CD14-positive monocyte (primary cell): ENCODE measurements around the gene HTRA2. TPM values are rescaled to one million over a fixed set of nuclear protein-coding genes. Genes with fewer than 3 reads are reported as not detected.
A peak's percentile ranks its signal among the peaks of the same experiment; 100 is the strongest.

ENCODE experiments used
- DNase-seq, 3 donors: peaks; one replicate each; pipeline ENCODE4 v3.0.0-alpha.2; 2011 to 2022
- H2AFZ ChIP-seq: 2 replicates; pipeline ENCODE4 v1.6.0; 2012; ENCODE audit warnings: mild to moderate bottlenecking, low read depth, low read length, inconsistent platforms; ENCODE audit not compliant: insufficient read depth, poor library complexity, severe bottlenecking
- H3K27ac ChIP-seq, 2 donors: 1 replicate in 1 of 2; 2 replicates in 1 of 2; pipeline ENCODE4 v1.5.1; 2012 to 2013; ENCODE audit warnings: low read length in 2 of 2, control low read depth in 1 of 2, inconsistent platforms in 1 of 2, low read depth in 1 of 2, mild to moderate bottlenecking in 1 of 2
- H3K27me3 ChIP-seq, 2 donors: one replicate each; pipeline versions ENCODE4 v1.6.0 to v1.6.1; 2011 to 2013; ENCODE audit warnings: low read length in 2 of 2; ENCODE audit not compliant: control insufficient read depth in 2 of 2, insufficient read depth in 2 of 2
- H3K36me3 ChIP-seq, 2 donors: replicated peaks in 1 of 2; 1 replicate in 1 of 2; 2 replicates in 1 of 2; pipeline versions ENCODE4 v1.5.1 to v1.6.1; 2012 to 2013; ENCODE audit warnings: low read length in 2 of 2, control low read depth in 1 of 2, inconsistent platforms in 1 of 2, mild to moderate bottlenecking in 1 of 2; ENCODE audit not compliant: insufficient read depth in 2 of 2, control insufficient read depth in 1 of 2
- H3K4me1 ChIP-seq, 2 donors: 1 replicate in 1 of 2; 2 replicates in 1 of 2; pipeline versions ENCODE4 v1.5.1 to v1.6.1; 2012 to 2013; ENCODE audit warnings: low read length in 2 of 2, control low read depth in 1 of 2, inconsistent platforms in 1 of 2, mild to moderate bottlenecking in 1 of 2, moderate library complexity in 1 of 2; ENCODE audit not compliant: insufficient read depth in 2 of 2, control insufficient read depth in 1 of 2
- H3K4me2 ChIP-seq: replicated peaks from 2 replicates; pipeline ENCODE3; 2012; ENCODE audit warnings: low read length, moderate library complexity, mild to moderate bottlenecking; ENCODE audit not compliant: poor library complexity, severe bottlenecking; ENCODE audit errors: extremely low read depth
- H3K4me3 ChIP-seq, 3 experiments: fragments of 200-600 bp in 1 of 3; sonication (generic) in 1 of 3; replicated peaks in 1 of 3; 1 replicate in 2 of 3; 2 replicates in 1 of 3; pipeline ENCODE4 v1.5.1; 2011 to 2013; ENCODE audit warnings: low read length in 3 of 3, mild to moderate bottlenecking in 3 of 3, control low read depth in 2 of 3, low read depth in 2 of 3, inconsistent platforms in 1 of 3, moderate library complexity in 1 of 3
- H3K79me2 ChIP-seq: 2 replicates; pipeline ENCODE4 v1.6.0; 2012; ENCODE audit warnings: mild to moderate bottlenecking, control low read depth, inconsistent platforms, low read length, moderate library complexity; ENCODE audit not compliant: insufficient read depth
- H3K9ac ChIP-seq: 2 replicates; pipeline ENCODE4 v1.6.0; 2017; ENCODE audit warnings: low read length, mild to moderate bottlenecking; ENCODE audit not compliant: insufficient read depth, poor library complexity, severe bottlenecking
- H3K9me3 ChIP-seq, 2 donors: replicated peaks in 1 of 2; 1 replicate in 1 of 2; 2 replicates in 1 of 2; pipeline versions ENCODE4 v1.5.1 to v1.6.1; 2012 to 2013; ENCODE audit warnings: low read length in 2 of 2, control low read depth in 1 of 2; ENCODE audit not compliant: control insufficient read depth in 1 of 2, insufficient read depth in 1 of 2
- H4K20me1 ChIP-seq: 2 replicates; pipeline ENCODE4 v1.6.0; 2012; ENCODE audit warnings: mild to moderate bottlenecking, low read length, control low read depth, moderate library complexity; ENCODE audit not compliant: insufficient read depth
- H3K27ac Mint-ChIP-seq, 7 donors: one replicate each; pipeline ENCODE4 v1.8.0; 2020; ENCODE audit warnings: mild to moderate bottlenecking in 7 of 7, mixed read lengths in 7 of 7, moderate library complexity in 6 of 7, inconsistent platforms in 2 of 7
- H3K27me3 Mint-ChIP-seq, 3 donors: one replicate each; pipeline ENCODE4 v1.8.0; 2021 to 2022; ENCODE audit warnings: low read depth in 3 of 3, mild to moderate bottlenecking in 3 of 3, mixed read lengths in 3 of 3, moderate library complexity in 3 of 3, inconsistent platforms in 1 of 3
- H3K36me3 Mint-ChIP-seq, 2 donors: one replicate each; pipeline ENCODE4 v1.8.0; 2020; ENCODE audit warnings: mixed read lengths in 2 of 2, inconsistent platforms in 1 of 2, mild to moderate bottlenecking in 1 of 2
- H3K4me1 Mint-ChIP-seq: one replicate; pipeline ENCODE4 v1.8.0; 2020; ENCODE audit warnings: mild to moderate bottlenecking, mixed read lengths
- H3K4me3 Mint-ChIP-seq, 2 donors: one replicate each; pipeline ENCODE4 v1.8.0; 2020; ENCODE audit warnings: mild to moderate bottlenecking in 2 of 2, mixed read lengths in 2 of 2, moderate library complexity in 1 of 2
- H3K9me3 Mint-ChIP-seq, 7 donors: one replicate each; pipeline ENCODE4 v1.8.0; 2020 to 2022; ENCODE audit warnings: mixed read lengths in 7 of 7, mild to moderate bottlenecking in 6 of 7, moderate library complexity in 6 of 7, inconsistent platforms in 2 of 7
- WGBS: methylation state at CpG from one replicate; pipeline ENCODE4 v1.1.5; 2013; ENCODE audit warnings: missing lambda C conversion rate; ENCODE audit not compliant: insufficient coverage; 5-methylcytosine and 5-hydroxymethylcytosine counted together
- intact Hi-C, 2 donors: fragments of 100-400 bp; cut with micrococcal nuclease; formaldehyde crosslinking; loops; one replicate each; pipeline versions ENCODE4 v1.15.0 to v1.15.1; 2023
- polyA plus RNA-seq, 3 donors: library from polyadenylated mRNA; depleted of rRNA in 1 of 3; unstranded in 2 of 3; stranded (reverse) in 1 of 3; fragments of 300-500 nt in 2 of 3; fragments of >200 nt in 1 of 3; fragmentation: Illumina TruSeq in 2 of 3; gene quantifications; 1 replicate in 2 of 3; 2 replicates in 1 of 3; pipeline ENCODE4 v1.2.3, GENCODE V29; 2012 to 2021
- TF ChIP-seq, protein P1 (sequence below): fragments of 200-600 bp; IDR thresholded peaks from one replicate; pipeline ENCODE4 v1.8.0; 2022; ENCODE audit warnings: antibody characterized with exemption, mild to moderate bottlenecking

HTRA2 gene
- polyA plus RNA-seq, 3 donors = 11.3 to 20.5 (median 15.0) TPM

DNA sequence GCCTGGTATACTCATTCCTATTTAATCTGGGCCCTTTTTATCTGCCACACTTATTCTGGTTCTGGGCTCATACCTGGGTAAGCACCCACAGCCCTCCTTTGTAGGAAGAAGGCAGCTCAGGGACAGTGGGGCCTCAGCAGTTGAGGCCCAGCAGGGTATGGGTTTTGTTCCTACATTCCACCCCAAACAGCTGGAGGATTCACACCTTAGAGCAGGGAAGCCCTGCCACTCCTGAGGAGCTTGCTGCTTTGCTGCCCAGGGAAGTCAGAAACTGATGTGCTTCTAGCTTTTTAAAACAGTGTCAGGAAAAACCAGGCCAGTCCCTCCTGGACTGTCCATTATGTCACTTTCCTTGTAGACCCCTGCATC is 29.2 kb upstream of the HTRA2 start:
- Mint-ChIP-seq H3K4me1 (peaks cover 62% of the 10 kb centered on the region), H3K36me3 (peaks cover 36 to 48% of the 10 kb centered on the region in 2 donors), H3K27ac (peak overlapping the region in 1 of 7 donors; percentile 18), H3K9me3 (peaks cover 0 to 27% (median 4%) of the 10 kb centered on the region in 7 donors), H3K27me3 (peaks cover 62 to 77% (median 64%) of the 10 kb centered on the region in 3 donors), H3K4me3 (peak overlapping the region in 1 of 2 donors; percentile 96)
- Histone ChIP-seq H3K4me3 (no peak overlapping the region), H3K79me2 (peaks cover 14% of the 10 kb centered on the region), H3K27ac (no peak overlapping the region), H3K9ac (no peak overlapping the region), H3K9me3 (peaks cover 0 to 20% of the 10 kb centered on the region in 2 donors), H3K4me2 (no peak overlapping the region), H3K27me3 (peaks cover 51 to 66% of the 10 kb centered on the region in 2 donors), H4K20me1 (no peaks in the 10 kb centered on the region), H3K4me1 (peaks cover 59 to 65% of the 10 kb centered on the region in 2 donors), H3K36me3 (no peaks in the 10 kb centered on the region), H2AFZ (no peak overlapping the region)
- DNase-seq = no peak
- TF ChIP-seq, protein P1, sequence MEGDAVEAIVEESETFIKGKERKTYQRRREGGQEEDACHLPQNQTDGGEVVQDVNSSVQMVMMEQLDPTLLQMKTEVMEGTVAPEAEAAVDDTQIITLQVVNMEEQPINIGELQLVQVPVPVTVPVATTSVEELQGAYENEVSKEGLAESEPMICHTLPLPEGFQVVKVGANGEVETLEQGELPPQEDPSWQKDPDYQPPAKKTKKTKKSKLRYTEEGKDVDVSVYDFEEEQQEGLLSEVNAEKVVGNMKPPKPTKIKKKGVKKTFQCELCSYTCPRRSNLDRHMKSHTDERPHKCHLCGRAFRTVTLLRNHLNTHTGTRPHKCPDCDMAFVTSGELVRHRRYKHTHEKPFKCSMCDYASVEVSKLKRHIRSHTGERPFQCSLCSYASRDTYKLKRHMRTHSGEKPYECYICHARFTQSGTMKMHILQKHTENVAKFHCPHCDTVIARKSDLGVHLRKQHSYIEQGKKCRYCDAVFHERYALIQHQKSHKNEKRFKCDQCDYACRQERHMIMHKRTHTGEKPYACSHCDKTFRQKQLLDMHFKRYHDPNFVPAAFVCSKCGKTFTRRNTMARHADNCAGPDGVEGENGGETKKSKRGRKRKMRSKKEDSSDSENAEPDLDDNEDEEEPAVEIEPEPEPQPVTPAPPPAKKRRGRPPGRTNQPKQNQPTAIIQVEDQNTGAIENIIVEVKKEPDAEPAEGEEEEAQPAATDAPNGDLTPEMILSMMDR = no peak
- intact Hi-C loops = no loop called here

DNA sequence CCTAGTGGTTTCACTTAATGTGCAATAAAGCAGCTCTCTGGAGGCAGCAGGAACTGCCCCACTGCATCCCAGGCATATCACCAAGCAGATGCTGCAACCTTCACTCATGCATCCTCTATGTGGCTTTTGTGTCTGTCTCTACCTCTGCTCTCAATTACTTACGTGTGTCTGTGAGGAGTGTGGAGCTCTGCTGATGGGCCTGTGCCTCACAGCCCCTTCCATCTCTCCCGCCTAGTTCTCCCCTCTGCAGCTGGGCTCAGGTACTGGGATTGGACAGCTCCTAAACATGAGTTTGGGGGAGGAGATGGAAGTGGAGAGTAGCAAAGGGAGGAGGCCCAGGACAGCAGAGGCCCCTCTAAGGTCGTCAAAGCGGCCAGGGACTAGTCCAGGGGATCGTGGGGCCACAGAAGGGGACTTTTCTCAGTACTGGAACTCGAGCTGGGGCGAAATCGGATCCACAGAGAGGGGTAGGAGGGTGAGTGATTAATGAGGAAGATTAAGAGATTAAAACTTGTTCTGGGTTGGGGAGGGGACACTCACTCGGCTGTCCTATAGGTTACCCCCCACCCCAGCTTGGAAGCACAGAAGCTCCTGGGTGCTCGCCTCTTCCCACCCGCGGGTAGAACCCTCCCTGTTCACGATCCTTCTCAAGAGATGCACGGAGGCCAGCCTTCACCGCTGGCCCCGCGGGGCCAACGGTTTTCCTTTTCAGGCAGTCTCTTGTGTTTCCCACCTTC is 28.2 kb upstream of the HTRA2 start:
- WGBS = 77% methylated on average over 9 of the region's 18 CpGs
- Histone ChIP-seq H2AFZ (no peak overlapping the region), H3K79me2 (peaks cover 21% of the 10 kb centered on the region), H3K4me2 (peak overlapping the region; percentile 88), H3K9me3 (peaks cover 0 to 20% of the 10 kb centered on the region in 2 donors), H3K9ac (peak overlapping the region; percentile 75), H3K27me3 (peaks cover 51 to 60% of the 10 kb centered on the region in 2 donors), H3K27ac (no peak overlapping the region), H3K36me3 (no peaks in the 10 kb centered on the region), H3K4me1 (peaks cover 69 to 74% of the 10 kb centered on the region in 2 donors), H4K20me1 (no peaks in the 10 kb centered on the region), H3K4me3 (peak overlapping the region in 1 of 3 experiments; percentile 85)
- intact Hi-C loops = no loop called here
- H3K36me3 Mint-ChIP-seq = peaks cover 40 to 44% of the 10 kb centered on the region in 2 donors
- H3K4me3 Mint-ChIP-seq = peak overlapping the region; percentile 88 to 96
- peaks cover 71% of the 10 kb centered on the region for H3K4me1 Mint-ChIP-seq
- DNase-seq = no peak
- H3K27ac Mint-ChIP-seq = peak overlapping the region in 1 of 7 donors; percentile 34
- peaks cover 57 to 71% (median 58%) of the 10 kb centered on the region in 3 donors for H3K27me3 Mint-ChIP-seq
- peaks cover 0 to 27% (median 4%) of the 10 kb centered on the region in 7 donors for H3K9me3 Mint-ChIP-seq
- TF ChIP-seq, protein P1 = no peak
